Spleen (tissue), 7 donors: ENCODE measurements around the gene DHRSX.

Experiments
- POLR2A ChIP-seq, 3 donors: fragments of 450-650 bp; IDR thresholded peaks; one replicate each; pipeline ENCODE4 v1.5.1; 2017; ENCODE audit warnings: antibody characterized with exemption in 3 of 3, mild to moderate bottlenecking in 1 of 3
- TF ChIP-seq, protein P1 (sequence below), 11 experiments: fragments of 200-600 bp in 7 of 11; fragments of 450-650 bp in 4 of 11; sonication (generic) in 4 of 11; IDR thresholded peaks in 8 of 11; conservative IDR thresholded peaks in 3 of 11; 1 replicate in 7 of 11; 2 replicates in 4 of 11; pipeline versions ENCODE4 v1.4.0 to v1.8.0; 2016 to 2021; ENCODE audit warnings: antibody characterized with exemption in 11 of 11, inconsistent platforms in 4 of 11, mild to moderate bottlenecking in 1 of 11
- donor health status: DM: no; HTN: no; CAD: no; lungs with moderate emphysema.
- donor health status: DM: no; HTN: no; CAD: no.
- donor health status: DM: no; HTN: no; CAD: no.

DNA sequence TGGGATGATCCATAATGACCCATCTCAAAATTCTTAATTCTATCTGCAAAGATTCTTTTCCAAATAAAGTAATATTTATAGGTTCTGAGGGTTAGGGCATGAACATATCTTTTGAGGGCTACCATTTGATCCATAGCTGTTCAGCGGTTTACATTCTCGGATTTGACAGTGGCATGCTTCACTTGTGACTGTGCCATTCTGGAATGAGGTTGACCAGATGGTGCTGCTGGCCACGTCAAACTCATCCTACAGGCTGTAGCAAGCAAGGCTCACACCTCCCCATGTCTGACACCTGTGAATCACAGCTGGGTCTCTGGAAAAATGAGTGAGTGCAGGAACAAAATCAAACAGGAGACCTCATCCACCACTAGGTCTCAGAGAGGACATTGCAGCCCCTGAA is 280.5 kb downstream of the DHRSX start:
- TF ChIP-seq POLR2A (IDR thresholded peaks at IDR 0.05): no peak
- TF ChIP-seq, protein P1, sequence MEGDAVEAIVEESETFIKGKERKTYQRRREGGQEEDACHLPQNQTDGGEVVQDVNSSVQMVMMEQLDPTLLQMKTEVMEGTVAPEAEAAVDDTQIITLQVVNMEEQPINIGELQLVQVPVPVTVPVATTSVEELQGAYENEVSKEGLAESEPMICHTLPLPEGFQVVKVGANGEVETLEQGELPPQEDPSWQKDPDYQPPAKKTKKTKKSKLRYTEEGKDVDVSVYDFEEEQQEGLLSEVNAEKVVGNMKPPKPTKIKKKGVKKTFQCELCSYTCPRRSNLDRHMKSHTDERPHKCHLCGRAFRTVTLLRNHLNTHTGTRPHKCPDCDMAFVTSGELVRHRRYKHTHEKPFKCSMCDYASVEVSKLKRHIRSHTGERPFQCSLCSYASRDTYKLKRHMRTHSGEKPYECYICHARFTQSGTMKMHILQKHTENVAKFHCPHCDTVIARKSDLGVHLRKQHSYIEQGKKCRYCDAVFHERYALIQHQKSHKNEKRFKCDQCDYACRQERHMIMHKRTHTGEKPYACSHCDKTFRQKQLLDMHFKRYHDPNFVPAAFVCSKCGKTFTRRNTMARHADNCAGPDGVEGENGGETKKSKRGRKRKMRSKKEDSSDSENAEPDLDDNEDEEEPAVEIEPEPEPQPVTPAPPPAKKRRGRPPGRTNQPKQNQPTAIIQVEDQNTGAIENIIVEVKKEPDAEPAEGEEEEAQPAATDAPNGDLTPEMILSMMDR (IDR thresholded peaks at IDR 0.05 in 8 of 11, conservative IDR thresholded peaks at IDR 0.05 in 3 of 11): no peak
